ENCODE measurements around the gene SERPINA5.

SERPINA5 gene

GRCh38 chr14:94621358-94622134 lies 40.3 kb downstream of the SERPINA5 start:
- TF ChIP-seq CTCF (IDR thresholded peaks at IDR 0.05; ENCODE audit: low read depth, low read length) = no peak
- DNase-seq (ENCODE audit: extremely low read depth, low read depth) = no peak

GRCh38 chr14:94622653-94623421 lies 41.6 kb downstream of the SERPINA5 start:
- TF ChIP-seq CTCF (IDR thresholded peaks at IDR 0.05; ENCODE audit: low read depth, low read length) = no peak
- no peak for DNase-seq (ENCODE audit: extremely low read depth, low read depth)

- no peak for DNase-seq (ENCODE audit: extremely low read depth, low read depth)
- TF ChIP-seq CTCF (IDR thresholded peaks at IDR 0.05; ENCODE audit: low read depth, low read length) = no peak
Measured at GRCh38 chr14:94623422-94623809, 42.2 kb downstream of the SERPINA5 start.

DNA sequence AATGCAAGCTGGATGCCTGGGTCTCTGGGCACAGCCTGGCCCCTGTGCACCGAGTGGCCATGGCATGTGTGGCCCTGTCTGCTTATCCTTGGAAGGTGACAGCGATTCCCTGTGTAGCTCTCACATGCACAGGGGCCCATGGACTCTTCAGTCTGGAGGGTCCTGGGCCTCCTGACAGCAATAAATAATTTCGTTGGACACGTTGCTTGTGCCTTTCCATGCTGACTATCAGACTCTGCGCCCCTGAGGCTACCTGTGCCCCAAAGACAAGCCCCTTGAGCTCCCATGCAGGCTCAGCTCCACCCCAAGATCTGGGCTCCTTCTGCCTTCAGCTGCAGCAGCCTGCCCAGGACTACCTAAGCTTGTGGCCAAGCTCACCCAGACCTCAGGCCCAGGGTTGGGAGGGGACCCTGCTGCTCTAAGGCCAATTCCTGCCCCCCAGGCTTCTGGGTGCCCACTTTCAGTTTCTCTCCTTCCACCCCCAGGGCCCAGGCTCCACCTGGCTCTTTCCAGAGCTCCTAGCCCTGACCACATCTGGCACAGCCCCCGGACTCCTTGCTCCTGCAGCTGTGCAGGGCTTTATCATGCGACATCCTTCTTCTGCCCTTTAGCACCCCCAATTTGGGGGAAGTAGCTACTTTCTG lies 42.8 kb downstream of the SERPINA5 start:
- no peak for DNase-seq (ENCODE audit: extremely low read depth, low read depth)

DNA sequence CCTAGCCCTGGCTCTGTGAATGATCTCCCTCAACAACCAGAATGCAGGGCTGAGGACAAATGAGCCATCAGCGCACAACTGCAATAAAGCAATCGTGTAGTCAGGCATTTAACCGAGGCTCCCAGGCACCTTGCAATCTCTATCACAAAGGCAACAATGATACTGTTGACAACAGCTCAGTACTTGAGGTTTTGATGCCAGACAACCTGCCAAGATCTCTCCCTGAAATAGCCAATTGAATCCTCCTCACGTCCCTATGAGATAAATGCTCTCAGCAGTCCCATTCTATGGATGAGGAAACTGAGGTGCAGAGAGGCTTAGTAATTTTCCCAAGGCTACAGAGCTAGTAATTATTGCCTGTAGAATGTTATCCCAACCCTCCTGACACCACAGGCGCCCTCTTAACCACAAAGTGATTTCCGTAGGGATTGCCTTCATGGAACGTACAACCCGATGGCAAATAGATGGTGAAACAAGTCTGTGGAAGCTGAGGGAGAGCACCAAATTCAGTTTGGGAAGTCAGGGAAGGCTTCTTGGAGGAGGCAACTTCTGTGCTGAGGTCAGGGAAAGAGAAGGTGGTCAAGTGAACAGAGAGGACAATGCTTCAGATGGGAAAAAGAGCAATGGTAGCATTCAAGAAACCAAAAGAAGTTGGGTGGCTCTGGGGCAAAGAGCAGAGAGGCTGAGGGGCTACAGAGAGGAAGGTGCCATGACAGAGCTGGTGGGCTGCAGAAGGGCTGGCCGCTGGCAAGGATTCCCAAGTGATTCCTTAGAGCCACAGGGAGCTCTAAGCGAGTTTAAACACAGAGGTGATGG lies 43.5 kb downstream of the SERPINA5 start:
- no peak for DNase-seq (ENCODE audit: extremely low read depth, low read depth)
- no peak for TF ChIP-seq CTCF (IDR thresholded peaks at IDR 0.05; ENCODE audit: low read depth, low read length)

More for the DNA sequence above, 42.8 kb downstream of the SERPINA5 start:
- no peak for TF ChIP-seq CTCF (IDR thresholded peaks at IDR 0.05; ENCODE audit: low read depth, low read length)

- no peak for TF ChIP-seq CTCF (IDR thresholded peaks at IDR 0.05; ENCODE audit: low read depth, low read length)
Measured at GRCh38 chr14:94625353-94625635, 44.1 kb downstream of the SERPINA5 start.

More at GRCh38 chr14:94625353-94625635, 44.1 kb downstream of the SERPINA5 start:
- no peak for DNase-seq (ENCODE audit: extremely low read depth, low read depth)
